Upper lobe of left lung (tissue), 6 donors: ENCODE measurements around the gene NUDCD3. TPM values are rescaled to one million over a fixed set of nuclear protein-coding genes. Genes with fewer than 3 reads are reported as not detected.

ENCODE experiments used
- ATAC-seq, 2 donors: fragments of 200-7000 bp; cut with Tn5 transposase; one replicate each; pipeline ENCODE4 v1.9.1; 2022; ENCODE audit warnings: mild to moderate bottlenecking in 2 of 2, moderate library complexity in 2 of 2; ENCODE audit not compliant: low FRiP score in 2 of 2
- DNase-seq, 2 donors: peaks; one replicate each; pipeline ENCODE4 v3.0.0-alpha.2; 2019 to 2020
- H3K27ac ChIP-seq, 4 donors: fragments of 200-600 bp; sonication (generic); one replicate each; pipeline ENCODE4 v1.5.1; 2016 to 2019
- H3K27me3 ChIP-seq, 4 donors: fragments of 200-600 bp; sonication (generic); one replicate each; pipeline ENCODE4 v1.5.1; 2017 to 2019
- H3K36me3 ChIP-seq, 4 donors: fragments of 200-600 bp; sonication (generic); one replicate each; pipeline ENCODE4 v1.5.1; 2016 to 2019
- H3K4me1 ChIP-seq, 4 donors: fragments of 200-600 bp; sonication (generic); one replicate each; pipeline ENCODE4 v1.5.1; 2018 to 2019
- H3K4me3 ChIP-seq, 4 donors: fragments of 200-600 bp; sonication (generic); one replicate each; pipeline ENCODE4 v1.5.1; 2017 to 2019; ENCODE audit warnings: mild to moderate bottlenecking in 2 of 4, moderate library complexity in 1 of 4
- H3K9me3 ChIP-seq, 4 donors: fragments of 200-600 bp; sonication (generic); one replicate each; pipeline ENCODE4 v1.5.1; 2018 to 2019
- CTCF ChIP-seq, 6 experiments: fragments of 450-650 bp in 4 of 6; fragments of 200-600 bp in 2 of 6; sonication (generic) in 2 of 6; IDR thresholded peaks; one replicate each; pipeline ENCODE4 v1.5.1; 2016 to 2019; ENCODE audit warnings: antibody characterized with exemption in 6 of 6
- EP300 ChIP-seq, 4 donors: sonication (generic); formaldehyde crosslinking; IDR thresholded peaks; one replicate each; pipeline ENCODE4 v1.5.1; 2017; ENCODE audit warnings: antibody characterized with exemption in 4 of 4, control low read depth in 2 of 4
- POLR2A ChIP-seq, 4 donors: fragments of 450-650 bp; IDR thresholded peaks; one replicate each; pipeline ENCODE4 v1.5.1; 2016 to 2017; ENCODE audit warnings: antibody characterized with exemption in 4 of 4, mild to moderate bottlenecking in 2 of 4
- POLR2AphosphoS5 ChIP-seq, 2 donors: sonication (generic); formaldehyde crosslinking; IDR thresholded peaks; one replicate each; pipeline ENCODE4 v1.5.1; 2017; ENCODE audit warnings: antibody characterized with exemption in 2 of 2
- WGBS, 2 donors: methylation state at CpG; one replicate each; pipeline ENCODE4 v1.1.5; 2017 to 2018; 5-methylcytosine and 5-hydroxymethylcytosine counted together
- total RNA-seq, 6 donors: library from RNA; depleted of rRNA in 4 of 6; stranded (reverse); fragments of >200 nt in 4 of 6; gene quantifications; one replicate each; pipeline versions ENCODE4 v1.1.0 to v1.2.1, GENCODE V29; 2016 to 2021
- donor health status: DM: no; HTN: no; CAD: no; lungs with moderate emphysema.
- donor health status: DM: no; HTN: yes; CAD: no; lungs with severe emphysema.

Gene NUDCD3
- total RNA-seq, 6 donors from 2014 or later, result 48.5 to 104 (median 56.3) TPM

- TF ChIP-seq CTCF (IDR thresholded peaks at IDR 0.05) (no peak), POLR2AphosphoS5 (IDR thresholded peaks at IDR 0.05) (no peak), EP300 (IDR thresholded peaks at IDR 0.05) (no peak), POLR2A (IDR thresholded peaks at IDR 0.05) (no peak)
- ATAC-seq, result no peak
- 37 to 63% methylated on average over 3 of the region's 3 CpGs for WGBS, 2 donors
Measured at GRCh38 chr7:44460325-44460724, 30.1 kb downstream of the NUDCD3 start.

GRCh38 chr7:44455155-44455554 lies 35.3 kb downstream of the NUDCD3 start:
- Histone ChIP-seq H3K36me3 (peaks cover 0 to 12% (median 2%) of the 10 kb centered on the region in 4 donors), H3K4me1 (peaks cover 0 to 3% (median 0%) of the 10 kb centered on the region in 4 donors), H3K4me3 (no peak overlapping the region)

More at GRCh38 chr7:44460325-44460724, 30.1 kb downstream of the NUDCD3 start:
- H3K36me3 ChIP-seq, result peaks cover 0 to 6% (median 3%) of the 10 kb centered on the region in 4 donors
- H3K4me1 ChIP-seq, result peaks cover 11 to 18% (median 12%) of the 10 kb centered on the region in 4 donors
- no peak for DNase-seq
- H3K27ac ChIP-seq, result no peak overlapping the region
- no peaks in the 10 kb centered on the region for H3K9me3 ChIP-seq
- no peaks in the 10 kb centered on the region for H3K27me3 ChIP-seq
- H3K4me3 ChIP-seq, result no peak overlapping the region

GRCh38 chr7:44454348-44454747 lies 36.1 kb downstream of the NUDCD3 start:
- Histone ChIP-seq H3K9me3 (no peaks in the 10 kb centered on the region), H3K4me1 (peaks cover 0 to 3% (median under 1%) of the 10 kb centered on the region in 4 donors), H3K27me3 (no peaks in the 10 kb centered on the region), H3K4me3 (no peak overlapping the region), H3K36me3 (peaks cover 0 to 12% (median 2%) of the 10 kb centered on the region in 4 donors), H3K27ac (no peak overlapping the region)
- WGBS, 2 donors, result 88 to 93% methylated on average over 2 of the region's 2 CpGs
- no peak for ATAC-seq
- DNase-seq, result no peak
- no peak for TF ChIP-seq CTCF (IDR thresholded peaks at IDR 0.05)
- TF ChIP-seq EP300 (IDR thresholded peaks at IDR 0.05), result no peak
- TF ChIP-seq POLR2AphosphoS5 (IDR thresholded peaks at IDR 0.05), result no peak
- TF ChIP-seq POLR2A (IDR thresholded peaks at IDR 0.05), result no peak

More at GRCh38 chr7:44455155-44455554, 35.3 kb downstream of the NUDCD3 start:
- H3K9me3 ChIP-seq, result no peaks in the 10 kb centered on the region
- DNase-seq (no peak), ATAC-seq (no peak)
- no peak overlapping the region for H3K27ac ChIP-seq
- TF ChIP-seq CTCF (IDR thresholded peaks at IDR 0.05) (no peak), POLR2A (IDR thresholded peaks at IDR 0.05) (no peak), EP300 (IDR thresholded peaks at IDR 0.05) (no peak), POLR2AphosphoS5 (IDR thresholded peaks at IDR 0.05) (no peak)
- H3K27me3 ChIP-seq, result no peaks in the 10 kb centered on the region
- WGBS, 2 donors, result 91 to 98% methylated on average over 3 of the region's 3 CpGs

- TF ChIP-seq POLR2AphosphoS5 (IDR thresholded peaks at IDR 0.05) (no peak), POLR2A (IDR thresholded peaks at IDR 0.05) (no peak), EP300 (IDR thresholded peaks at IDR 0.05) (no peak), CTCF (IDR thresholded peaks at IDR 0.05) (no peak)
- DNase-seq (no peak), ATAC-seq (no peak)
- 91 to 96% methylated on average over 7 of the region's 7 CpGs for WGBS, 2 donors
- H3K27ac ChIP-seq, result no peak overlapping the region
- H3K9me3 ChIP-seq, result no peaks in the 10 kb centered on the region
- peaks cover 0 to 11% (median 5%) of the 10 kb centered on the region in 4 donors for H3K4me1 ChIP-seq
- no peak overlapping the region for H3K4me3 ChIP-seq
- H3K36me3 ChIP-seq, result peaks cover 0 to 26% (median 5%) of the 10 kb centered on the region in 4 donors
- H3K27me3 ChIP-seq, result no peaks in the 10 kb centered on the region
Measured at GRCh38 chr7:44451123-44451522, 39.3 kb downstream of the NUDCD3 start.

- TF ChIP-seq EP300 (IDR thresholded peaks at IDR 0.05) (no peak), POLR2A (IDR thresholded peaks at IDR 0.05) (no peak), CTCF (IDR thresholded peaks at IDR 0.05) (no peak), POLR2AphosphoS5 (IDR thresholded peaks at IDR 0.05) (no peak)
- H3K36me3 ChIP-seq, result peaks cover 0 to 26% (median 6%) of the 10 kb centered on the region in 4 donors
- DNase-seq (no peak), ATAC-seq (no peak)
- H3K4me3 ChIP-seq, result no peak overlapping the region
- no peak overlapping the region for H3K27ac ChIP-seq
- H3K9me3 ChIP-seq, result no peaks in the 10 kb centered on the region
- H3K27me3 ChIP-seq, result no peaks in the 10 kb centered on the region
- peaks cover 0 to 14% (median 6%) of the 10 kb centered on the region in 4 donors for H3K4me1 ChIP-seq
- WGBS, 2 donors, result 65 to 83% methylated on average over 1 of the region's 1 CpG
Measured at GRCh38 chr7:44449584-44449928, 40.9 kb downstream of the NUDCD3 start.
